GM21381 (cell line): Measurements from ENCODE around the gene TM6SF1.
A peak's percentile ranks its signal among the peaks of the same experiment; 100 is the strongest.
"Not testable (repeated sequence)": the region's sequence is repeated elsewhere in the genome, so short reads cannot be mapped to it uniquely, and the experiment has no call there.

Experiments used
- ATAC-seq: cut with Tn5 transposase; IDR thresholded peaks from one replicate; pipeline ENCODE4 v1.9.1; 2021; ENCODE audit warnings: mild to moderate bottlenecking, moderate library complexity; ENCODE audit not compliant: unreplicated experiment

The TM6SF1 gene

DNA sequence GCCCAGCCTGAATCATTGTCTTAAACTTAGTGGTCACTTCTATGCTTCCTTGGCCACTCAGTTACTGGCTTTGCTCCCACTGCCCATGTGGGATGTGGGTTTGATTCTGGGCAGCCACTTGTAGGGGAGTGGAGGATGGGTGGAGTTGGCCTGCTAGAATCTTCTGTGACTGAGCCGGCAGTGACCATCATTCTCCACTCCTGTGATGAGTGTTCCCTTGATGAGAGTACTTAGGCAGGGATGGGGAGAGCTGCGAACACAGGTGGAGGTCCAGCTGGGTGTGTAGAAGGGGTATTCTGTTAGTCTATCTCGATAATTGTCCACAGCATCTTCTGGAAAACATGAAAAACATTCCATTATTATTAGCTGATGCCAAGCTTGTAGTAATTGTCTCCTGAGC lies 8.0 kb downstream of the TM6SF1 start:
- no peak for ATAC-seq

DNA sequence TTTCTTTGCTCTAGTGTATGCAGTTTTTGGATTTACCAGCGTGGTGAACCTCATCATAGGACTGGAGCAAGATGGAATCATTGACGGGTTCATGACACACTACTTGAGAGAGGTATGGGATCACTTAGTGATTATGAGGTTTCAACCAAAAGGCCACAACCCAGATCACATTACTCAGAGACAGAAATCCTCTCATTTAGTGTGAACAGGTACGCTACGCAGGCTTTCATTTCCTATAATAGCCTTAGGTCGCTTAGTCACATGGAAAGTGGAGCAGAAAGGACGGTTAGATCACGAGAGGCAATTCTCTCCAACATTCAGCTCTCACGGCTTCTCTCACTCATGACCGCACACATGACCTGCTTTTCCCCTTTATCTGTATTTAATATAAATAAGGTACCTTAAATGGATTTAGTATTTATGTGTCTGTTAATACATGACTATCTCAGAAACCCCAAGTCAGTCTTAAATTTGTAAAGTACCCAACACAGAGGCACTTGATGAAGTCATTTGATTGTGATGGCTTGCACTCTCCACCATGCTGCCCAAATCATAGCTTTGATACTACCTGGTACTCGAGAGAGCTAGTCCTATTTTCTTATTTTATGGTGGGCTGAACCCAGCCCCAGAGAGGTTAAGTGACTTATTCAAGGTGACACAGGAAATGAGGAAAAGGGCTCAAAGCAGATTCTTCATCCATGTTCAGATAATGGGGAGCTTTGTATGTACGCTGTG lies 8.6 kb downstream of the TM6SF1 start:
- ATAC-seq = peak; percentile 79

DNA sequence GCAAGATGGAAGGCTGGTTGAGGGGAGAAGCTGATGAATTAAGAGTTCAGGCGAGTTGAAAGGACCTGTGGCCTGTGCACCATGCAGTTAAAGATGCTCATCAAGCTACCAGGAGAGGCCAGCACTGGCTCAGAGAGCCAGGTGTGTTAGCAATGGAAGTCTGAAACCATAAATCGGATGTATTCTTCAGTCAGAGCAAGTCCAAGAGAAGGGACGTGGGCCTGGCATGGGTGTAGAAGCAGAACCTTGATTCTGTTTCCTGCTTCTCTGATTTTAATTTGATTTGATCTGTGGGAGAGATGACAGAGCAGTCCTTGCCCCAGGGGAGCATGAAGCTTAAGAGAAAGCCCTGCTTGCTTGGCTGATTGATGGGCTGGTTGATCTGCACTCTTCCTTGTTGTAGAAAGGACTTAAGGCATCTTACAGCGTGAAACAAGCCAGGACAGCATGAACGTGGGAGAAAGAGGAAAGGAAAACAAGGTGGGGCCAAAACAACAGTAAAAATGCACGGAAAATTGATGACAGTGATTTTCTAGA lies 10.9 kb downstream of the TM6SF1 start:
- ATAC-seq = no peak

DNA sequence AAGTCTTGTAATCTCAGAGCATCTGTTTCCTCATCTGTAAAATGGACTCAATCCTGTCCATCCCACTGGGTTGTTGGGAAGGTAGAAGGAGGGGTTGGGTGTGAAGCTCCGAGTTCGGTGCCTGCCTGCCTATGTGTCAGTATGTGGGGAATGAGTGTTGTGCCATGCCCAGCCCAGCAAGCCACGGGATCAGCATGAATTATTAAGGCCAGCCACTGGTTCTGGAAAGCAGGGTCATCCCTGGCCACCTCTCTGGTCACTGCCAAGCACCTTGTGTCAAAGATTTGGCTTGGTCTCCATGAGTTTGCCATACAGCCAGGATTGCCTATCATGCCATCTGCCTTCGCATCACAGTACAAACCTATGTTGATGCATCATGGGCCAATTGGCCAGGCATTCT lies 11.5 kb downstream of the TM6SF1 start:
- no peak for ATAC-seq

DNA sequence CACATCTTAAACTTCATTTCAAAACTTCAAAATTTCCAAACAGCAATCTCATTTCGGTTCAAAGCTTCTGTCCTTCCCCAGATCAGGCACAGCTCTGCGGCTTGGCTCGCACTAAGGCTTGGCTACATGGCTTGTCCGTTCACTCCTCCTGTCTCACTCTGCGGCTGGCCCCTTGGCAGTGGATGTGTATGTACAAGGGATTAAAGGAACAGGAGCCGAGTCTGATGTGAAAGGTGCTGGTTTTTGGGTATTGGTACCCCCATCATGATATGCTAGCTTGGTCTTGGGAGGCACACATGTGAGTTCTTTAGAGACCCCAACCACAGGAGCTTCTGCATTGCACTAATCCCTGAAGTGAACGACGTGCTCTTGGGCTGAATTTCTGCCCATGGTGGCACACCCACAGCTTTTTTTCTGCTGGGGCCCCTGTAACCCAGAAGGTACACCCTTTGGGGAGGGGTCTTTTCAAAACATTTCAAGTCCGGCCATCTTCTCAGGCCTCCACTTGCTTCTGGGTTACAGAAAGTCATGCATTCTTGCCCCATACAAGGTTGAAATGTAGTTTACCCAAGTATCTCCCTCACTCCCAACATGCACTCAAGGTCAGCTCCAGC lies 12.6 kb downstream of the TM6SF1 start:
- no peak for ATAC-seq

DNA sequence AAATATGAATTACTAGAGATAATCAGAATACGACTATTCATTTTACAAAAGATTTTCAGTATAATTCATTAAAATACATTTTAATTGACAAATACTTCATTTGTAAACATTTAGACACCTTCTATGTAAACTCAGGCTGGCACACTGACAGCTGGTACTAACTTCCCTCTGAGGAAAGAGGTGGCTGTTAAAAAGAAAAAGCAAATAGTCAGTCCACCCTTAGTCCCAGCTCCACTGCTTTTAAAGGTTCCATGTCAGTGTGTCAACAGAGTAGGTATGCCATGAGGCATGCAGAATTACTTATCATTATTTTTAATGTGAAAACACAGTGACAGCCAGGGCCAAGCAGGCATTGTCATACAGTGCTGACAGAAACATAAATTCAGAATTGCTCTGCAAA lies 16.1 kb downstream of the TM6SF1 start:
- ATAC-seq = no peak

DNA sequence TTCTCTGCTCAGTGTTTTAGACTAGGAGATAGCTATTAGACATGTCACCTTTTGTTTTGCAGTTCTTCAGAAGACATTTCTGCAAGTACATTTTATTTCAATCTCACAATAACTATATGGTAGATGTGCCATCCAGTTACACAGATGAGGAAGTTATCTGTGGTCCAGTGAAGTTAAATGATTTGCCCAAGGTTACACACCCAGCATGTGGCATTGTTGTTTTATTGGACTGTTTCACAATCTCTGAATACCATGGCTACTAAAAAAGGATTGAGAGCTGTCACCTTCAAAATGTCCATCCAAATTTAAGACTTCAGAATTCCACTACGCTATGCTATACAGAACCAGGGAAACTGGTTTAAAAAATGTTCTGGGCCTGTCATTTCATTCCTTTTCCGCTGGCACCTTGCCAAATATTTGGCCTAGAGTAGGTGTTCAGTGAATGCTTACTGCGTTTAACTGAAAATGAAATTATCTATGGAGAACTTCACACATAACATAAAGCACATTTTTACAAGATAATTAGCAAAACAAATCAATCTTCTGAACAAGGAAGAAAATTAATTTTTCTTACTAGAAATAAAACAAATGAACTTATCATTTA lies 20.2 kb downstream of the TM6SF1 start:
- ATAC-seq = no peak

DNA sequence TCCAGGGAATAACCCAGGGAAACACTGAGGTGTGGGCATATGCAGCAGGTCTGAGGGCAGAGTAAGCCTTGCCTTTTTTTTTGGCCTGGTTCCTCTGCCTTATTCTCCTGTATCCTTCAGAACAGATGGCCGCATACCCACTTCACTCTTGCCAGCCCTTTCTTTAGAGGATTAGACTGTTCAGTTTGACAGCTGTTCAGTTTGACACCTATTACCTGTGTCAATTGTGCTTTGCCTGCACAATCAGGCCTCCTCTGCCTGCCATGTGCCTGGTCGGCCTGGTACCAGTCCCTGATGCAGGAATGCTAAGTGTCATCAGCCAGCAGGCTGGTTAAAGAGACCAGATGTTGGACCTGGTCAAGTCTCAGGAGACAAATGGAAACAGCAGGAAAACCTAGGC lies 22.3 kb downstream of the TM6SF1 start:
- ATAC-seq = no peak

DNA sequence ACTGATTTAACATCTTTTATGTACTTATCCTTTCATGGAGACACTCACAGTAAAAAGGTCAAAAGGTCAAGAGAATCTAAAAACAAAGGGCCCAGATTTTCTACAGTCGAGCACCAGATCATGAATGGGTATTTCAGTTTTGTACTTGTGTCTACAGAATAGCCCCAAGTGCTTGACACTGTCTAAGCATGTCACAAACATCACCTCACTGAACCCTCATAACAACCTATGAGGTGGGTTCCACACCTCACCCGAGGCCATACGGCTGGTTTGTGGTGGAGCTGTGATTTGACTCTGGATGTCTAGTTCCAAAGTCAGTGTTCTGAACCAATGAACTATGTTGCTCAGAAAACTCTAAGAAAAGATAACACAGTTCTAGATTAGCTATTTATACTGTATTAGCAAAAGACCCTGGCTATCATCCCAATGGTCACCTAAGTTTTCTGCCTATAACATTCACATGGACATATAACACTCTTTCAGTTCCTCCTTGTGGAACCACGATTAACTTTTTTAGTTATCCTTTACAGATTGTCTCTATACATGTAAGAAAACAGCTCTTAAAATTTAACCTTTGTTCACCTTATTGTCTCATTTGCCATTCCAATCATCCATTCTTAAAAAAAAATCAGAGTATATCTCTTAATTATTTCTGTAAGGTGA lies 25.5 kb downstream of the TM6SF1 start:
- peak; percentile 49 for ATAC-seq

DNA sequence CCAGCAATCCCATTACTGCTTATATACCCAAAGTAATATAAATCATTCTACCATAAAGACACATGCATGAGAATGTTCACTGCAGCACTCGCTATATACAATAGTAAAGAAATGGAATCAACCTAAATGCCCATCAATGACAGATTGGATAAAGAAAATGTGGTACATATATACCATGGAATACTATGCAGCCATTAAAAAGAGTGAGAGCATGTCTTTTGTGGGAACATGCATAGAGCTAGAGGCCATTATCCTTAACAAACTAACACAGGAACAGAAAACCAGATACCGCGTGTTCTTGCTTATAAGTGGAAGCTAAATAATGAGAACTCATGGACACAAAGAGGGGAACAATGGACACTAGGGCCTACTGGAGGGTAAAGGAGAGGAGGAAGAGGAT lies 34.7 kb downstream of the TM6SF1 start:
- ATAC-seq = not testable (repeated sequence)

DNA sequence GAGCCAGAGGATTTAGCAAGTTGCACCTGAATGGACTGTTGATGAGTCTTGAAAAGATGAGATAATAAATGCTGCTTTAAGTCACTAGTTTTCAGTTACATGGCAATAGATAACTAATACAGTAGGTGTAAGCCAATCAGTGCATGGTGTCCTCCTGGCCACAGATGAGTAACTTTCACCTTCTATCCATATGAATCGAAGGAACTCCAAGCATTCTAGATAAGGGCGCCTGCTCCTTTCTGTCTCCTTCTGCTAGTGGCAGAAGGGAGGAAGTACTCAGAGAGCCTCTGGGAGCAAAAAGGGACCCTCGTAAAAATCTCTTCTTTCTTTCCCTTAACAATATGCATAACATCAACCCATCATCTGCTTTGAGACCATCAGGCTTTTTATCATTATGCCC lies 37.3 kb downstream of the TM6SF1 start:
- ATAC-seq = no peak

DNA sequence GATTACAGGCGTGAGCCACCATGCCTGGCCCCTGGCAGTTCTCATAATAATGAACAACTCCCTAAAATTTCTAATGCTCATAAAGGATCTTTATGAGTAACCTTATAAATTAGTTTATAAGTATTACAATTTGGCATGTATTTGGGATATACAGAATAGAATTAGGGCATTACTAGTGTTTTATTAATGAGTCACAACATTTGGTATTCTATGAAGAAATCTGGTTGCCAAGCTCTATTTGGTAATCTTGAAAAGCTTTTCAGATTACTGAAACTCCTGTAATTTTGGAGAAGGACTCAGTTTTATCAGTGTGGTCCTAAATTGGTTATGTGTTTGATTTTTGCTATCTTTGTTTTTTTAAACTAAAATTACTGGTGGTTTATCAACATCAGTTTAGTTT lies 45.8 kb downstream of the TM6SF1 start:
- ATAC-seq = no peak

DNA sequence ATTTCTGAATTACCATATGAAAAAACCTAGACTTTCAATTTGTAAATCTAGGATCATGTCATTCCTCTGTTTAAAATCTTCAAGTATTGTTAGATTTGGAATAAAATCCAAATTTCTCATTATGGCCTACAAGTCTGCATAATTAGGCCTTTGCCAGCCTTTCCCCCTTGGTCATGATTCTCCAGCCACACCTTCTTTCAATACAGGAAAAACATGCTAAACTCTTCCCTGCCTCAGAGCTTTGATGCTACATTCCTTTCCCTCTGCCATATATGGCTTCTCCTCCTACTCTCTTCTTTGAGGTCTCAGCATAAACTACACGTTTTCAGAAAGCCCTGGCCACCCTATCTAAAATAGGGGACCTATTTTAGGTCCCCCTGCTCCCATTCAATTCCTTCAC lies 48.5 kb downstream of the TM6SF1 start:
- ATAC-seq = no peak

DNA sequence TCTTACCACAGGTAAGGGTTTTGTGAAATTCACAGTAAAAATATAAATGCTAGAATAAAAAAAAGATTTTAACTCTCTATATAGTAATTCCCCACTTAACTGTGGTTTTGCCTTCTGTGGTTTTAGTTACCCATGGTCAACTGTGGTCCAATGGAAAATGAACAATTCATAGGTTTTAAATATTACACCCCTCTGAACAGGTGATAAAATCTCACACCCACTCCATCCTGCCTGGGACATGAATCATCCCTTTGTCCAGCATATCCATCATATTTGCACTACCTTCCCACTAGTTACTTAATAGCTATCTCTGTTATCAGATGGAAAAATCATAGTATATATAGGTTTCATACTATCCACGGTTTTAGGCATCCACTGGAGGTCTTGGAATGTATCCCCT lies 50.9 kb downstream of the TM6SF1 start:
- no peak for ATAC-seq

DNA sequence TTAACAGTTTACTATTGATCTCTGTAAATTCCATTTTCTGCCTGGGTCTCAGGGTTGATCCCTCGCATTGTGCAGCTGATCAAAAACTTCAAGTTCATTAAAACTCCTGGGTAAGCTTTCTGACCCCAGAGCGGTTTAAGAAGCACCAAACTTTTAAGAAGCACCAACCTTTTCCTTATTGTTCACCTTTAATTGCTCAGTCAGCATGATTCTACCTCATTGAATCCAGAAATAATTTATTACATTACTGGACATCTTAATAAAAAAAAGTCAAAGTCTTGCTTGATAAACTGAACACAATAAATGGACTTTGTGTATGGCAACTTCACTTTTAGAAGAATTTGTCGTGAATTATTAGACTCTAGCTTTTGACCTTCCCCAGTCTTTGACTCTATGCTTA lies 53.3 kb downstream of the TM6SF1 start:
- no peak for ATAC-seq

DNA sequence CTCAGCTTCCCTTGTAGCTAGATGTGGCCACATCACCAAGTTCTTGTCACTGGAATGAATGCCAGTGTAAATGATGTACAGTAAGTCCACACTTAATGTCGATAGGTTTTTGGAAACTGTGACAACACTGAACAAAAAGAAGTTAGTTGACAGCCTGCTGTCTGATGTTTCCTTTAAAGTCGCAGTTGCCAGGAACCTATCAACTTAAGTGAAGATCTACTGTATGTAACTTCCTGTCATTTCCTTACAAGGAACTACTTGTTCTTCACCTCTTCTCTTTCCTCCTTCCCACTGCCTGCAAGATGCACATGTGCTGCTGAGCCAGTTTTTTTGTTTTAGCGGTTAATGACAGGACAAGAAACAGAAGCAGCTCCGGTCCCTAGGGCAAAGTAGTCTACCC lies 55.6 kb downstream of the TM6SF1 start:
- ATAC-seq = no peak

DNA sequence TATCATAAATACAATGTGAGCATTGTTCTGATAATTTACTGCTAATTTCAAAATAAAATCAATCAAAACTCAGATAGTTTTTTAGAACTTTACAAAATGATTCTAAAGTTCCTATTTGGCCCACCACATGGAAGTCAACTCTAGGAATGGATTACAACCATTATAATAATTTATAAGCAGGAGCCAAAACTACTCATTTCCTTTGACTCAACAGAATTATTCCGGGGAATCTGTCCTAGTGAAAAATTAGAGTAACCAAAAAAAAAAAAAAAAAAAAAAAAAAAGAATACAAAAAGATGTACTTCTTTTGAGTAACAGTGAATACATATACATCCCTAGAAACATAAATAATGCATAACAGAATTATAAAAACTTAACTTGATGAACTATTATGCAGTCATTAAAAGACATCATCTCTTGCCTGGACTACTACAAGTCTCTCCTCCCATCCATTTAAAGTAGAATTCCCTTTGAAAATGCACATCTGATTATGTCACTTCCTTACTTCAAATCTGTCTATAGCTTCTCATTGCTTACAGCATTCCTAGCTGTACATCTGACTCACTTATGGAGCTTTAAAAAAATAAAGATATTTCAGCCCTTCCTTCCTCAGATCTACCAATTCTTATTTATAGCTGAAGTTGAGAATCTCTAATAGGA lies 56.8 kb downstream of the TM6SF1 start:
- no peak for ATAC-seq

DNA sequence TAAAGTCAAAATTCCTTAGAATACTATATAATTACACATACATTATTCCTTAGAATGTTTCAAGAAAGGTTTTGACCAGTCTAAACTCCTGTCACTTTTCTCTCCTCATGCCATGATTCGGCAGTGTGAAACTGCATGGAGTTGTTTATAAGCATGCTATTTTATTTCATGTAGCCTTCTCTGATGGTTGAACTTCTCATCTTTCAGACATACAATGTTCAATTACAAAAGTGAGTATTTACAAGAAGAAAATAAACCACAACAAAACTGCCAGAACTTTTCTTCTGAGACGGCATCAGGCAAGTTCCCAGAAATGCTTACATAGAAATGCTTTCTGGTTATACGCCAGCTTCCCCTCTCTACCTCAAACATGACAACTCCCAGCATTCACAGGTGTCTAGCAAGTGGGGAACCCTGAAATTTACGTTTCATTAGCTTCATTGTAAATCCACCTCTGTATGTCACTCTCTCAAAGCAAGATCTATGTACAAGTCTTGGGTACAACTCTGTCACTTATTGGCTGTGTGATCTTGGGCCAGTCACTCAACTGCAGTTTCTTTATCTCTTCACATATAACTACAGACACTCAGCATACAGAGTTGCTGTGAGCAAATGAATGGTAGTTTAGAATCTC lies 57.4 kb downstream of the TM6SF1 start:
- ATAC-seq = no peak

DNA sequence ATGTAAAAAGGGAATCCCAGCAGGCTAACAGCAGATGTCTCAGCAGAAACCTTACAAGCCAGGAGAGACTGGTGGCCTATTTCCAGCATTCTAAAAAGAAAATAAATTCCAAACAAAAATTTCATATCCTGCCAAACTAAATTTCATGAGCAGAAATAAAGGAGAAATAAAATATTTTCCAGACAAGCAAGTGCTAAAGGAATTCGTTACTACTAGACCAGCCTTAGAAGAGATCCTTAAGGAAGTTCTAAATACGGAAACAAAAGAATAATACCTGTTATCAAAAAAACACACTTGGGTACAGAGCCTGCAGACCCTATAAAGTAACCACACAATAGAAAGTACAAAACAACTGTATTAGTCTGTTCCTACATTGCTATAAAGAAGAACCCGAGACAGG lies 58.8 kb downstream of the TM6SF1 start:
- no peak for ATAC-seq

DNA sequence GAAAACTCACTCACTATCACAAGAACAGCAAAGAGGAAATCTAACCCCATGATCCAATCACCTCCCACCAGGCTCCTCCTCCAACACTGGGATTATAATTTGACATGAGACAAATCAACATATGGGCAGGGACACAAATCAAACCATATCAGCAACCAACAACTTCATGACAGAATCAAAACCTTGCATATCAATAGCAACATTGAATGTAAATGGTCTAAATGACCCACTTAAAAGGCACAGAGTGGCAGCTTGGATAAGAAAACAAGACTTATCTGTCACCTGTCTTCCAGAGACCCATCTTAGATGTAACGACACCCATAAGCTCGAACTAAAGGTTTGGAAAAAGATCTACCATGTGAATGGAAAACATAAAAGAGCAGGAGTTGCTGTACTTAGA lies 59.4 kb downstream of the TM6SF1 start:
- ATAC-seq = no peak

DNA sequence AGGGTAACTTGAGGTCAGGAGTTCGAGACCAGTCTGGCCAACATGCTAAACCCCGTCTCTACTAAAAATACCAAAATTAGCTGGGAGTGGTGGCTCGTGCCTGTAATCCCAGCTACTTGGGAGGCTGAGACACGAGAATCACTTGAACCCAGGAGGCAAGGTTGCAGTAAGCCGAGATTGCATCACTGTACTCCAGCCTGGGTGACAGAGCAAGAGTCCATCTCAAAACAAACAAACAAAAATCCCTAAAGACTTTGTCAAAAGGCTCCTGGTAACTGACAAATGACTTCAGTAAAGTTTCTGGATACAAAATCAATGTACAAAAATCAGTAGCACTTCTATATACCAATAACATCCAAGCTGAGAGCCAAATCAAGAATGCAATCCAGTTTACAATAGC lies 62.1 kb downstream of the TM6SF1 start:
- not testable (repeated sequence) for ATAC-seq
